Measurements from ENCODE around the gene CLCN7.

The CLCN7 gene

DNA sequence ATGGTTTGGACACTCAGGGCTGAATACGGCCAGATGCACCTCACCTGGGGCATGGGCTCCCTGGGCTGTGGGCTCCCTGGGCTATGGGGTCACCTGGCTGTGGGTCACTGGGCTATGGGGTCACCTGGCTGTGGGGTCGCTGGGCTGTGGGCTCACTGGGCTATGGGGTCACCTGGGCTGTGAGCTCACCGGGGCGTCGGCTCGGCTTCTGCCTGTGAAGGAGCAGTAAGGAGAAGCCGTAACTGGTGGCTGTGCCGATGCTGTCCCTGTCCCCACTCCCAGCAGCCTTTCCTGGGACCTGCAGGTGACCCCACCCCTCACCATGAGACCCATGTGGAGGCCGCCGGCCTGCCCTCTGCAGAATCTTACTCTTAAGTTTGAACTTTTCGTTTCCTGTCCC, 45.8 kb downstream of the CLCN7 start:
- no peak for DNase-seq

DNA sequence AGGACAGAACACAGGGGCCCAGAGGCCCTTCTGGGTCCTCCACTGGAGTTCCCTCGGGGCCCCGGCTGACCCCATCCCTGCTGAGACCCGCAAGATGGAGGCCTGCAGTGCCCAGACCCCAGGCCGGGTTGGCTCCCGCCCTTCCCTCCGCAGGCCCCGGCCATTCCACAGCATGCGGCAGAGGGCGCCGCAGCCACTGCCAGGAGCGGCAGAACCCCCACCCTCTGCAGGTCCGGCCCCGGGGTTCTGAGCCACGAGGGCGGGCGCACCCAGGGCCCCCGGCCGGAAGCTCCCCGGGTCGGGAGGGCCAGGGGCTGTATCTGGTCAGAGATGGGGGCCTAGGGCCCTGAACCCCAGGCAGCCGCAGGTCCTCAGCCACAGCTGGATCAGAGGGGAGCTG, 46.3 kb downstream of the CLCN7 start:
- no peak for DNase-seq

DNA sequence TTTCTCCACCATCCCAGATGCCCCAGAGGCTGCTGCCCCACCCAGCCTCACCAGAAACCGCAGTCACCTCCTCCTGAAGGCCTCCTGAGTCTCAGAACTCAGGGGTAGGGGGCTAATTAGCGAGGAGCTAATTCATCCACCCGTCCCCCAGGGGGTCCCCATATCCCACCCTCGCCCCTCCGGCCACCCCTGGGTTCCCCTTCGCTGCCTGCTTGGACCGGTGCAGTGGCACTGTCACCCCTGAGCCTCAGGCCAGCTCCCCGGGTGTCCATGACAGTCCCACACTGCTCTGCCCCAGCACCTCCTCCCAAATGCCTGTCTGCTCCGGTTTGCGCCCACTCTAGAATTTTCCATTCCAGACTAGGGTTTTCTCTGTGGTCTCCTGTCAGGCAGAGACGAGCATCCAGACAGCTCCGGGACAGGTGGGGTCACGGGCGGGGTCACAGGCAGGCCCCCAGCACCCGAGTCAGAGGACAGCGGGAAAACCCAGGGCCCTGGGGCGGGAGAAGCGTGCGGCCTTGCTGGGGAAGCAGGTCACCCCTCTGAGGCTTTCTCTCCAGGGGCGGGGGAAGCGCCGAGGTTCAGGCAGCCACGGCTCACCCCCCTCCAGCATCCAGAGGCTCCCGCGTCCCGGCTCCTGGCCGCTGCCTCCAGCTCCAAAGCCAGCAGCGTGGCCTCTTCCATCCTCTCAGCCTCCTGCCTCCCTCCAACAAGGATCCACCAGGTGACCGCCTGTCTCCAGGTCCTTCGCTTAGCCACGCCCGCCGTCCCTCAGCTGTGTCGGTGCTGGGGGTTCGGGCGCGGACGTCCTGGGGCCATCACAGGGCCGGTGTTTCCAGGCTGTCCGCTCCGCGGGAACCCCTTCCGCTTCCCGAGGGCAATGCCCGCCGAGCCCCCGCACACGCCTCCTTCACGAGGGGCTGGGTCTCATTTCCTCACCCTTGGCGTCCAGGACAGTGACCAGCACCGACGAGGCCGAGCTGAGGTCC, 47.1 kb downstream of the CLCN7 start:
- no peak for DNase-seq

DNA sequence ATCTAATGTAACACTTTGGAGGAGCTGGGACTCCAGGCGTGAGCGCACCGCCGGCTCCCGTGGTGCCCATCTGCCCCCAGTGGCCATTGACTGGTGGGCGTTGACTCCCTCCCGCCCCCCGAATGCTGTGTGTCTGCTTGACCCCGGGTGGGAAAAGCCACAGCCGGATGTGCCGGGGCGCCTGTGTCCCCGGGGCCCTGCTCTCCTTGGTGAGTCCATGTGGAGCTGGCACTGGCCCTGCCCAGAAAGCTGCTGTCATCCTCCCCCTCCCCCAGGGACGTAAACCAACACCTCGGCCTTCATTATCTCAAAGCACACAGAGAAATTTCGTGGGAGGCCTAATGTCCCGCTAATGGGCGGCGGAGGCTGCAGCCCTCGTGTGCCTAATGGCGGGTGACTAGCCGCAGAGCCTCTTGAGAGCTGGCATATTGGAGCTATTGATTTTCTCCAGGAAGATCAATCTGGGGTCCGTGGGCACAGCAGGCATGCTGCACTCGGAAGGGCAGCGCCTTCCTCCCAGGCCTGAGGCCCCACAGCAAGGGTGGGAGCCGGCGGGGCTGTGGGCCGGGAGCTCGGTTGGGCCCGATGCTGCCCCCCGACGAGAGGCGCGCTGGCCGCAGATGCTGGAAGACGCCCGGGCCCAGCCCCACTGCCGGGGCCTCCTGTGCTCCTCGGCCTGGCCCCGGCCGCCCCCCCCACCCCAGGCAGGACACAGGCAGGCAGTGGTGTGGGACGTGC, 47.9 kb downstream of the CLCN7 start:
- DNase-seq = peak; percentile 78

DNA sequence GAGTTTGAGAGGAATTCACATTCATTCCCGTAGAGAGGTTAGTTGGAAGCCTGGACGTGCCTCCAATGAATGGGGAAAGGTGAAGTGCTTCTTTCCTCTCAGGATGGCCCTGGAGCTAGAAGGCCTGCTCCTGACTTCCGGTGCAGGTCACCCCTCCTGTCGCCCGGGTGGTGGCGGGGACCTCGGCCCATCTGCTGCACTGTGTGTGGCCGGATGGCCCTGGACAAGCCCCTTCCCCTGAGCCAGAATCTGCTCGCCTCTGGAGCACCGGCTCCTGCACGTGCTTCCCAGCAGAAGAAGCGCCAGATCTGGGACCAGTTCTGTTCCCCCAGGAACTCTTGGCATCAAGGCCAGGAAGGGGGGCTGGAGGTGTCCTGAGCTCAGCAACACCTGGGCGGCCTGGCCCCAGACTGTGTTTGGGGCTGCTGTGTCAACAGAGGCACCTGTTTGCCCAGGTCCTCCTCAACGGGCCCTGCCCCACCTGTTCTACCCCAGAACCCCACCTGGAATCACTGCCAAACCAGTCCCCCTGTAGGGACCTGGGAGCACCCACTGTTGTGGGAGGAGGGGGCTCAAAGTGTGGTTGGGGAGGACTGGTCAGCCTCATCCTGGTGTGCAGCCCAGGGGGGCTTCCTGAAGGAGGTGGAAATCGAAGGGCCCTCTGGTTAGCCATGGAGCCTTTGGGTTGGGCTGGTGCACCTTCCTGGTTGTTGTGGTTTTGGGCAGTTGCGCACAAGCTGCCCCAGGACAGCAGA, 49.0 kb downstream of the CLCN7 start:
- no peak for DNase-seq

DNA sequence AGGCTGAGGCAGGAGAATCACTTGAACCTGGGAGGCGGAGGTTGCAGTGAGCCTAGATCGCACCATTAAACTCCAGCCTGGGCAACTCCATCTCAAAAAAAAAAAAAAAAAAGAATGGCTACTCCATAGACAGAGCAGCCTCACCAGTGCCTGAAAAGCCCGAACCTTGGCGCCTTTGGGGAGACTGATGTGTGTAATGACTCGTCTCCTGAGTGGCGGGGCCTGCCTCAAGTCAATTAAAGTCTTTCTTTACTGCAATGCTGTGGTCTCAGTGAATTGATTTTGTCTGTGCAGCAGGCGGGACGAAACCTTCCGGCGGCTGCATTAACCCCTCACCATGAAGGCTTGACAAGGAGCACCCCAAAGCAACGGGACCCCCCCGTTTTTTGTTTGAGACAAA, 50.8 kb downstream of the CLCN7 start:
- DNase-seq = no peak

DNA sequence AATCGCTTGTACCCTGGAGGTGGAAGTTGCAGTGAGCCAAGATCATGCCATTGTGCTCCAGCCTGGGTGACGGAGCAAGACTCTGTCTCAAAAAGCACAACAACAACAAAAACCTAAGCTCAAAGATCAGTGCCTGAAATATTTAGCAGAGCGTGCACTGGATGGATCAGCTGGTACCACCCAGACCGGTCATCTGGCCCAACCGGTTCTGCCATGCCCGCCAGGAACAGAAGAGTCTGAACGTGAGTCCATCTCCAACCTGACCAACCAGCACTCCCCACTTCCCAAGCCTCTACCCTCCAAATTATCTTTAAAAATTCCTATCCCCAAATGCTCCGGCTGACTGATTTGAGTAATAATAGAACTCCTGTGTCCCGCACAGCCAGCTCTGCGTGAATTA, 52.8 kb downstream of the CLCN7 start:
- no peak for DNase-seq

DNA sequence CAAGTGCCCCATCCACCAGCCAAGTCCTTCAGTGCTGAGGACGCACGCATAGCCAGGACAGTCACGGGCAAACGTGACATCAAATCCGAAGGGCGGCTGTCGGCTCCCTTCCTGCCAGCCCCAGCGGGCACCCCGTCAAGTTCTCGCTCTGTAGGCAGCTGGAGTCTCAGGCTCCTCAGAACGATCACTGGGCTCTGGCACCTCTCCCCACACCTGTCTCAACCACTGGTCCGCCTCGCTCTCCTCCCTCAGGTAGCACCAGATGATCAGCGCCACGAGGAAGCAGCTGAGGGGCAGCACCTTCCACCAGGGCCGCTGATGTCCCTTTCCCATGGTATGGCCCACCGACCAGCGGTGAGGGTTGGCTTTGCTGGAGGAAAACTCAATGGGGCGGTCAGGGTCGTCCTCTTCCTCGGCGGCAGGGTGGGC, 54.7 kb downstream of the CLCN7 start:
- DNase-seq = no peak

DNA sequence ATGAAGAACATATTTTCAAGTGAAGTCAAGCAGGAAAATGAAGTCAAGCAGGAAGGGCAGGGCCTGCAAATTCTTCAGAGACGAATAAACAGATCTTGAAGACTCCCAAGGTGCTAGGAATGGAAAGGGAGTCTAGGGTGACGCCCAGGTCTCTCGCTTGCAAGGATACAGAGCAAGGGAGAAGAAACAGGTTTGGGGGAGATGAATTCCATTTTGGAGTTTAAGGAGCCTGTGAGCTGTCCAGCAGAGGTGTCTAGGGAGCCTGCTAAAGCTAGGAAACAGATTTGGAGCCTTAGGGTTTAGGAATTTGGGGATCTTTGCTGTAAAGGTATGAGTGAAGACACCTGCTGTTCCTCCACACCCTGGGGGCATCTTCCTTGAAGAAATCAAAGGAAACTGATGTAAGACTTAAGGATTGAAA, 58.3 kb downstream of the CLCN7 start:
- DNase-seq = no peak

DNA sequence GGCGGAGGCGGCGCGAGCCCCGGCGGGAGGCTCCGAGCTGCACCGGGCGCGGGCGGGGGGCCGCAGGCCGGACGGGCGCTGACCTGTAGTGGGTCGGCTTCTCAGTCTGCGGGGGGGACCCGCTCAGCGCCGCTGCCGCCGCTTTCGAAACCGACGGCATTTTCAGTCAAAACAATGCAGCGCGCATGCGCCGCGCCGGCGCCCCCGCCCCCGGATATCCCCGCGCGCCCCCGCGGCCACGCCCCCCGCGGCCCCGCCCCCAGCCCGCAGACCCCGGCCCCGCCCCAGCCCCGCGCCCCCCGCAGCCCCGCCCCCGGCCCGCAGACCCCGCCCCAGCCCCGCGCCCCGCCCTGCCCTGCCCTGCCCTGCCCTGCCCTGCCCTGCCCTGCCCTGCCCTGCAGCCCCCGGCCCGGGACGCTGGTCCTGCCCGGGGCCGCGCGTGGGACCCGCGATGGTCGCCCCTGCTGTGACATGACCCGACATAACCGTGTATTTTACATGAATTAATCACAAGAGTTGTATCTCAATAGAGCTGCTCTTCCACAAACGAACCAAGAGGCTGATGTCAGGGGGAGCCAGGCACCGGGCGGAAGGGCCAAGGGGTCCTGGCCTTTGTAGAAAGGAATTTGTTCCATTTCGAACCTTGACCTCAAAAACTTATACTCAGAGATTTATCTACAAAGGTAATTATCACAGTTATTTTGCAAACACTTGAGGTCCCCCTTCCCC, 60.1 kb downstream of the CLCN7 start, which contains the start of gene UNKL:
UNKL (minus strand) TSS at position 173 of the 729 bp plus-strand sequence; CDS start at position 160, 13 bp downstream.
- DNase-seq = no peak

DNA sequence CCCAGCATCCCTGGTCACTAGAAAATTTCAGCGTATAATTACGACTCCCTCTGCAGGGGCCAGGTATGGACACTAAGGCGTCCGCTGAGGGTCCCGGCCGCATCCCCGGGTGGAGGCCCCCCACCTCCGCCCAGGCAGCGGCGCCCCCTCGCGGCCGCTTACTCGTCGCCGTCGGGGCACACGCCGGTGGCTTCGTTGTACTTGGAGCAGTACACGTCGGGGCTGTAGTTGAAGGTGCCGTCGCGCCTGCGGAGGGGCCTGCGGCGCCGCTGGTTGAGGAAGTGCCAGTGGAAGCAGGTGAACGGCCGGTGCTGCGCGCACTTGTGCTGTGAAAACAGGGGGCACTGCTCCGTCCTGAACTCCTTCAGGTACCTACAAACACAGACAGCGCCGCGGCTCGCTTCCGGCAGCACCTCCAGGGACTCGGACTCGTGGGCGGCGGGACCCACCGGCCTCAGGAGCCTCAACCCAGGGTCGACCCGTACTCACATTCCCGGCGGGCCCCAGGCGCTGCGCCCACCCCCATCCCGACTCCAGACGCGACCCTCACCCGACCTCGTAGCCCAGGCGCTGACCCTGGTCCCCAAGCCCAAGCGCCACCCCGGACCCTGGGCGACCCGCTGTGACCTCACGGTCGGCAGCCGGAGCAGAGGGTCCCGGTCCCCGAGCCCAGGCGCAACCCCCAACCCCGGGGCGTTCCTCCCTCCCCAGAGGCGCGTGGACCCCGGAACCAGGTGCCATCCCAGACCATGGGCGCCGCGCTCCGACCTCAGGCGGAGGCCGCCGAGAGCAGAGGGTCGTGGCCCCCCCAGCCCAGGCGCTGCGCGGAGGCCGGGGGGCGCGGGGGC, 60.9 kb downstream of the CLCN7 start:
- DNase-seq = peak; percentile 14

DNA sequence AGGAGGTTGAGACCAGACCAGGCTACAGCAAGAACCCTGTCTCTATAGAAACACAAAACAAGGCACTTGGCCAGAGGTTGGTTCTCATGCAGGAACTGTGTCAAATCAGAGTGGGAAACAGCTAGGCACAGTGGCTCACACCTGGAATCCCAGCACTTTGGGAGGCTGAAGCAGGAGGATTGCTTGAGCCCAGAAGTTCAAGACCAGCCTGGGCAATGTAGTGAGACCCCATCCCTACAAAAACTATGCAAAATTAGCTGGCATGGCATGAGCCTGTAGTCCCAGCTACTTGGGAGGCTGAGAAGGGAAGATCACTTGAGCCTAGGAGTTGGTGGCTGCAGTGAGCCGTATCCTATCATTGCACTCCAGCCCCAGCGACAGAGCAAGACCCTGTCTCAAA, 62.0 kb downstream of the CLCN7 start:
- DNase-seq = no peak

DNA sequence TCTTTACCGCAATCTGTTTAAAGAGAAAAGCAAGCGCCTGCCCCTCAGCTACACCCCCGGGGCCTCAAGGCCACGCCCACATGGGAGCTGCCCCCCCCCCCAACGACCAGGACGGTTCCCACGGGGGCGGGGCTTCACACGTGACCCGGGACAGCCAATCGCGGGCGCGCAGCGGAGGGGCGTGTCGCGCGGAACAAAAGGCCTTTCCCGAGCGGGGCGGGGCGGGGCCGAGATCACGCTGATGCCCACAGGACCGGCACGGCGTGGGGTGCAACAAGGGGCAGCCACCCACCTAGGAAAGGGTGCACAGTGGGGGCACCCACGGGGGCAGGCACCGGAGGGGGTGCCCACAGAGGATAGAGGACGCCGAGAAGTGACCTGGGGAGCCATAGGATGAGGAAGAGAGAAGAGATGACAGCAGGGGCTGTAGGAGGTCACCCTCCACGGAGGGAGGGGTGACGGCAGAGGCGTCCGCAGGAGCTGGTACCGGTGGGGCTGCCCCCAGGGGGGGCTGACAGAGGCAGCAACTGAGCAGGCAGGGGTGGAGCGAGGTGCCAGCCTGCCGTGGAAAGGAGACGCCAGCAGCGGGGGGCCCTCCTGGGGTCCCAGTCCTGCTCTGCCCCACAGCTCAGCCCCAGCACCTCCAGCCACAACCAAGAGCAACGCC, 66.5 kb downstream of the CLCN7 start:
- DNase-seq = peak; percentile 82

DNA sequence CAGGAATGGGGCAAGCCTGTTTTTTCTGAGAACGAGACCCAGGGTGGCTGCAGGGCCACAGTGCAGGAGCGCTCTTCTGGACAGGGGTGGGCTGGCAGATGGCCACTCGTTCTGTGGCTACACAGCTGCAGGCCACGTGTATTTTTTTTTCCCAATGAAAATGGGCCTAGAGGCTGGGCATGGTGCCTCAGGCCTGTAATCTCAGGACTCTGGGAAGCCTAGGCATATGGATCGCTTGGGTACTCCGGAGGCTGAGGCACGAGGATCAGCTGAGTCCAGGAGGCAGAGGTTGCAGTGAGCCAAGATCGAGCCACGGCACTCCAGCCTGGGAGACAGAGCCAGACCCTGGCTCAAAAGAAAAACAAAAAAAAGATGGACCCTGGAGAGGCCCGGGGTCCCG, 67.1 kb downstream of the CLCN7 start:
- no peak for DNase-seq

DNA sequence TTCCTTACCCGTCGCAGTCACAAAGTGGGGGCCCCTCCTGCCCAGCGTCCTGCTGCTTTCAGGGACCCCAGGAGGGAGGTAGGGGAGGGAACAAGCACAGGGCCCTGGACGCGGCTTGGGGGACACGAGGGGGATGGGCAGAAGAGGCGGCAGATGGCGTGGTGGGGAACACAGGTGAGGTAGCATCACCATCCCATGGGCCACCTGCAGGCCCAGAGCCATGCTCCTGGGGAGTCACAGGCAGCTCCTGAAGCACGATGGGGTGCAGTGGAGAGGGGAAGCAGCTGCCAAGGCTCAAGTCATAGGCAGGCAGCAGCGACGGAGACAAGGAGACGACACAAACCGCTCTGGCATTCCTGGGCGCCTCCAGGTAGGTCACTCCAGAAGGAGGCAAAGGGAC, 71.1 kb downstream of the CLCN7 start:
- no peak for DNase-seq

DNA sequence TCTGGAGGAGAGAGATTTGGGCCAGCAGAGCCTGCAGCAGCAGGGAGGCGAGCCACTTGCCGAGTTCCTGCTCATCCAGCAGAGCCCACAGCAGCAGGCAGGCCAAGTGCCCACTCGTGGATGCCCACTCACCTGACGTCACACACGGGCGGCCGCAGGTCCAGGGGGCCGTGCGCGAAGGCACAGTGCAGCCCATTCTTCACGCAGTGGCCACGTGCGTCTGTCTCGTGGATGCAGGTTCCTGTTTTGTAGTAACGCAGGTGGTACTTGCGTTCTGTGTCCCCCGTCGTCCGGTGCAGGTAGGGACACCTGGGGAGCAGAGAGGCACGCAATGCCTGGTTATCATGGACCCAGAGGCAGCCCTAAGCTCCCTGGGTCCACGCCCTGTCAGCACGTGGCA, 71.8 kb downstream of the CLCN7 start:
- DNase-seq = no peak

DNA sequence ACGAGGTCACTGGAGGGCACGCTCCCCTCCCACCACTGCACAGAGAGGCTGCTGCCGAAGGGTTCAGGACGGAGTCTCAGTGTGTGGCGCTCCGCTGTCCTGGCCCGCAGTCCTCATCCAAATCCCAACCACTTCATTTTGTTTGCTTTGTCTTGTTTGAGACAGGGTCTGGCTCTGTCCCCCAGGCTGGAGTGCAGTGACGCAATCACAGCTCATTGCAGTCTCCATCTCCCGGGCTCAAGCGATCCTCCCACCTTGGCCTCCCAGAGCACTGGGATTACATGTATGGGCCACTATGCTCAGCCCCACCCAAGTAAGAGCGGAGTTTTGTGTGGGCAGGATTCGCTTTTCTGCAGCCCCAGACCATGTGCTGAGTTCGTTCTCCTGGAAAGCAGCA, 73.1 kb downstream of the CLCN7 start:
- DNase-seq = no peak

DNA sequence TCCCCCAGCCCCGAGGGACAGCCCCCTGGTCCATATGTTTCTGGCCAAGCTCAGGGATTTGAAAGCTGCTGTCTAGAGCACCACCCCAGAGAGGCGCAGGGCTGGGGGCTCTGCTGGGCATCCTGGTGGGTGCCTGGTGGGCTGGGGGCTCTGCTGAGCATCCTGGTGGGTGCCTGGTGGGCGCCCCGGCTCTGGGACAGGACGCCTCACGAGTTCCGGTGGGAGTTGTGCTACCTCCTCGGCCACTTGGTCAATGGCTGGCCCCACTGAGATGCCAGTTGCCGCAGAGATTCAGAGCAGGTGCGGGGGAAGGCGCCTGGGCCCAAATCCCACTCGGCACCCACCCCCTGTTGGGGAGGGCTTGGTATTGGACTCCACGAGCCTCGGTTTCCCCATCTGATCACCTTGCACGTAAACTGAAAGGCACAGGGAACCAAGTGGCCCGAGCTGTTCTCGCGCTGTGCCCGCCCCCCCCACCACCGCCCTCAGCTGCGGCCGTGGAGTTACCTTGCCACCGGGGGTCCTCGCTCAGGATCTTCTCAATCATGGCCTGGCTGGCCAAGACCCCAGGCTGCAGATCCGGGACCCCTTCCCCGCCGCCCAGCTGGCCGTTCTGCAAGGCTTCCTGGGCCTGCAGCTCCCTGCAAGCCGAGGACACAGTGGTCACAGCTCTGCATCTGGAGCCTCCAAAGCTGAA, 73.6 kb downstream of the CLCN7 start:
- DNase-seq = no peak

DNA sequence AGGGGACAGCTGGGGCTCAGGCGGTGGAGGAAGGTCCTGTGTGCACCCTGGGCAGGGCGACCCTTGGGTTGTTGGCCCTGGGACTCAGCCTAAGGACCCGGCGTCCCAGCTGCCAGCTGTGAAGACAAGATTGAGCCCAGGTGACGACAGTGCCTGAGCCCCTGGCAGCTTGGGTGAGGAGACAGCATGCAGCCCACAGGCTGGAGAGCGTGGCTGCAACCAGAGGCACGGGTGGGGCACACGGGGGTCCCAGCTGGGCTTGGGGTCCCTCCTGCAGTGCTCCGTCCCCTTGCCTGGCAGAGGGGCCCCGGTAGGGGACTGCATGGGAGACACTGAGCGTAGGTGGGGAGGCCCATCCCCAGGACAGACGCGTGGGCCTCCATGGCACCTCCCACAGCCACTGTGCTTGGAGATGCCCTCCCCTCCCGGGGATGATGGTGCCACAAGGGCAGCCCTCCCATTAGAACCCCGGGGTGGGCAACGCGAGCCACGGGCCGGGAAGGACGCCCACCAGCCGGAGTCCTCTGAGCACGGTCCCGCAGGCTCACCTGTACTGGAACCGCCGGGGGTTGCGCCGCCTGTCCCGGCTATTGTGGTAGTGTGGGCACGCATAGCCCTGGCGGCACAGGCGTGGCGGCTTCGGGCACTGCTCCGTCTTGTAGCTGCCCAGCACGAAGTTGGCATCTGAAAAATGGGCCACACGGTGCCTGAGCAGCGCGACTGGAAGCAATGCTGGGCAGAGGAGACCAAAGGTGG, 75.8 kb downstream of the CLCN7 start:
- DNase-seq = no peak

DNA sequence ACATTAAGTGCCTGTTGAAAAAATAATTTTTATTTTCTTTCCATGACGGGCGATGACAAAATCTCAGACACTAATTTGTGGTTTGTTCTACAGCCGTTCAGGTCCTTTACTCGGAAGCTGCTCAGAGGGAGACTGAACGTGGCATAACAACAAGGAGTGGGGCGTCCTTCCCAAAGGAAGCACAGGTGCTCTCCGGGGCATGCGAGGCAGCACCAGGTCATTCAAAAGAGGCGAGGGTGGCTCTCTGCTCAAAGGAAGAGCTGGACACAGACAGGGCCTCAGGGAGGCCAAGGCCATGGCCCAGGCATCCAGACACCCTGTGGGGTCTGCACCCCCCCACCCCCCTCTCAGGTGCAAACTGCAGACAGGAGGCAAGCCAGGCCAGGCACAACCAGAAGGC, 76.5 kb downstream of the CLCN7 start:
- no peak for DNase-seq

Measured in NCI-H2107 (cell line).